Prostate gland (tissue), 2 donors: ENCODE data around the gene VPS52.
A peak's percentile ranks its signal among the peaks of the same experiment; 100 is the strongest.

ENCODE experiments used
- CTCF ChIP-seq, 4 experiments: fragments of 200-600 bp in 2 of 4; fragments of 450-650 bp in 2 of 4; sonication (generic) in 2 of 4; IDR thresholded peaks; 1 replicate in 3 of 4; 2 replicates in 1 of 4; pipeline ENCODE4 v1.5.1; 2016 to 2019; ENCODE audit warnings: antibody characterized with exemption in 4 of 4, mild to moderate bottlenecking in 2 of 4, moderate library complexity in 2 of 4
- POLR2A ChIP-seq: fragments of 450-650 bp; IDR thresholded peaks from one replicate; pipeline ENCODE4 v1.6.1; 2016; ENCODE audit warnings: antibody characterized with exemption, mild to moderate bottlenecking
- POLR2AphosphoS5 ChIP-seq: sonication (generic); formaldehyde crosslinking; IDR thresholded peaks from one replicate; pipeline ENCODE4 v1.6.1; 2017; ENCODE audit warnings: antibody characterized with exemption

- TF ChIP-seq CTCF (IDR thresholded peaks at IDR 0.05) (no peak), POLR2A (peak; percentile 58), POLR2AphosphoS5 (peak; percentile 87)
Observed at GRCh38 chr6:33312361-33313104, 40.9 kb upstream of the VPS52 start.
